HG03439 (cell line): ENCODE data around the gene TNPO3.
A peak's percentile ranks its signal among the peaks of the same experiment; 100 is the strongest.

Source experiments
- ATAC-seq: cut with Tn5 transposase; IDR thresholded peaks from one replicate; pipeline ENCODE4 v1.9.1; 2021; ENCODE audit warnings: mild to moderate bottlenecking, moderate library complexity; ENCODE audit not compliant: unreplicated experiment

TNPO3 gene

GRCh38 chr7:128940494-128941322 is 114.2 kb downstream of the TNPO3 start:
- peak; percentile 50 for ATAC-seq

GRCh38 chr7:128939861-128940410 is 115.0 kb downstream of the TNPO3 start:
- peak; percentile 15 for ATAC-seq

GRCh38 chr7:128939075-128939860 is 115.6 kb downstream of the TNPO3 start:
- no peak for ATAC-seq

- no peak for ATAC-seq
These were observed 116.3 kb downstream of the TNPO3 start for GRCh38 chr7:128938544-128939074.

GRCh38 chr7:128937647-128938543 is 117.0 kb downstream of the TNPO3 start, which contains the start of gene IRF5:
Gene IRF5 (plus strand): TSS chr7:128937927. CDS start chr7:128942082, 4,155 bp downstream.
- ATAC-seq: peak; percentile 15

GRCh38 chr7:128937271-128937646 is 117.7 kb downstream of the TNPO3 start:
- ATAC-seq: no peak

- no peak for ATAC-seq
These were observed 118.1 kb downstream of the TNPO3 start for GRCh38 chr7:128936798-128937197.

- ATAC-seq: no peak
These were observed 119.6 kb downstream of the TNPO3 start for GRCh38 chr7:128935342-128935730.

- ATAC-seq: peak; percentile 25
These were observed 120.3 kb downstream of the TNPO3 start for GRCh38 chr7:128934361-128935341.

- peak; percentile 29 for ATAC-seq
These were observed 121.6 kb downstream of the TNPO3 start for GRCh38 chr7:128933180-128933891.

GRCh38 chr7:128932862-128933179 is 122.1 kb downstream of the TNPO3 start:
- ATAC-seq: no peak

- ATAC-seq: no peak
These were observed 122.7 kb downstream of the TNPO3 start for GRCh38 chr7:128931965-128932861.

- ATAC-seq: no peak
These were observed 123.6 kb downstream of the TNPO3 start for GRCh38 chr7:128931190-128931798.

GRCh38 chr7:128928882-128929788 is 125.8 kb downstream of the TNPO3 start:
- no peak for ATAC-seq

- ATAC-seq: no peak
These were observed 126.6 kb downstream of the TNPO3 start for GRCh38 chr7:128928159-128928813.
